Occipital lobe (tissue), 2 donors: Measurements from ENCODE around the gene METTL26. TPM values are rescaled to one million over a fixed set of nuclear protein-coding genes. Genes with fewer than 3 reads are reported as not detected.

Experiments used
- DNase-seq: peaks from one replicate; lab custom pipeline; 2025; lab: John Stamatoyannopoulos, UW
- total RNA-seq: library from RNA; depleted of rRNA; stranded (reverse); fragments of >200 nt; gene quantifications from one replicate; pipeline ENCODE4 v1.2.3, GENCODE V29; 2014

METTL26 gene
- total RNA-seq, 1 donor from 2014 or later = 25.3 TPM

DNA sequence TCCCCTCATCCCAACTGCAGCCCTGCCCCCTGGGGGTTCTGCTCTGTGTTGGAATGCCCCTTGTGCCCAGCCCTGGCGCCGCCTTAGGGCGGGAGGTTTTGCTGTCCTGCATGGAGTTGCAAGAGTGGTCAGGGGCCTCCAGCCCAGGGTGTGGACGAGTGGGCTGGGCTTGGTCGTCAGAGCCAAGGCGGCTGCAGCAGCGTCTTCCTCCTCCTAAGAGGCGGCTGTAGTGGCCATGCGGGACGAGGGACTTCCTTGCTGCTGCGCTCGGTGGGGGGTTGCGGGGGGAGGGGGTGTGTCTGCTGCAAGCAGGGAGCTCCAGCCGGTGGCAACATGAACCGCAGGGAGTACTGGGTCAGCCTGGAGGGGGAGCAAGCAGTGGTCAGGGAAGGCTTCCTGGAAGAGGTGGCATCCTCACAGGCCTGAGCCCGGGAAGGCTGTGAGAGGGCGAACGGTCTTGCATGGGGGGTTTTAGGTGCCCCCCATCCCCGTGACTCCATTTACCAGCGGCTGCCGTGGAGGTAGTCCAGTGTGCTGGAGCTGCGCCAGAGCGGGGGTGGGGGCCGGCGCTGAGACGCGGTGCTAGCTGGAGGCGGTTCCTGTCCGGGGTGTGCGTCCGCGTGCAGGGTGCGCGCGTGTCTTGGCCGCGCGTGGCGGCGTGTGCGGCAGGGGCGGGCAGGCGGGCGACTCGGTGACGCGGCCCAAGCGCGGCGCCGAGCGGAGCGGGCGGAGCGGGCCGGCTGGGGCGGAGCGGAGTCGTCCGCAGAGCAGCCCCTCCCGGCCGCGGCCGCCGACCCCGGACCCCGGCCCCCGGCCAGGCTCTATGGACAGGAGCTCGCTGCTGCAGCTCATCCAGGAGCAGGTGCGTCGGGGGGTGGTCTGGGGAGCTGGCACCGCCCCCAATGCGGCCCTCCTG, 39.1 kb upstream of the METTL26 start, which contains the start of gene RHBDL1:
Gene RHBDL1 (plus strand): TSS at position 704 of the 916 bp plus-strand sequence. CDS start 120 bp downstream, at position 824.
- DNase-seq = peak; percentile 50

DNA sequence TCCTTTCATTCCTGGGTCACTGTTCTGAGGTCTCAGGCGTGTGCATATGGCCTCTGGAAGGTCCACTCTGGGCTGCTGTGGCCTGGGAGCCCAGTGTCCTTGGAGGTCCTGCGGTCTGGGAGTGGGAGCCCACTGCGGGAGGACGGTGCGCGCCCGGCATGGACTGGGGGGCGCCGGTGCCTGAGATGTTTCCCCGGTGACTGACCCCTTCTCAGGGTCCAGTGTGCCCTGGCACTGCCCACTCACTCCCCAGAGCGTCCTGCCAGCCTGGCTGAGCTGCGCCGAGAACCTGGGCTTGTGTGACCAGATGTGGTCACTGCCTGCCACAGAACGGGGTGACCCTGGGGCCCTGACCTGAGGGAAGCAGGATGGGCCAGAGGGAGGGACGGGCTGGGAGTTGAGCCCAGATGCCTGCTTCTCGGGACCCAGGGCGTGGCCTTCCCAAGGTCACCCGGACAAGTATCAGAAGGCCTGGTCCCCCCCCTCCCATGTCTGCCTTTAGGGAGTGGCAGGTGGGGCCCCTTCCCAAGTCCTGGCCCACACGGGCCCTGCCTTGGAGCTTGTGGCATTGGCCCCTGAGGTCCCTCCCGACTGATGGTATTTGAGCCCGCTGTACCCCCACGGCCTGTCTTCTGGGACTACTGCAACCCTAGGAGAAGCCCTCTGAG, 38.2 kb upstream of the METTL26 start:
- DNase-seq = no peak

DNA sequence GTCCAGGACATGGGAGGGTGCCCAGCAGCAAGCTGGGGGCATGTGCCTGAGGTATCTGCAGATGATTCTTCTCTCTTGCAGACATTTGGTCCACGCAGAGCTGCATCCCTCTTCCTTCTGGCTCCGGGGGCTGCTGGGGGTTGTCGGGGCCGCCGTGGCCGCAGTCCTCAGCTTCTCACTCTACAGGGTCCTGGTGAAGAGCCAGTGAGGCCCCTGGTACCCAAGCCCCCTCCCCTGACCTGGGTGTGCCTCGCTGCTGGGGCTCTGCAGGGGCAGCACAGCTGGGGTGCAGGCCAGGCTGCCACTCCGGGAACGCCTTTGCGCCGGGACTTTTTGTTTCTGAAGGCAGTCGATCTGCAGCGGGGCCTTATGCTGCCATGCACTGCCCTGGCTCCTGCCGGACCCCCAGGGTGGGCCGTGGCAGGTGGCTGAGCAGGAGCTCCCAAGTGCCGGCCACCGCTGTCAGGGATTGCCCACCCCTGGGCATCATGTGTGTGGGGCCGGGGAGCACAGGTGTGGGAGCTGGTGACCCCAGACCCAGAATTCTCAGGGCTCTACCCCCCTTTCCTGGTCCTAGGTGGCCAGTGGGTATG, 37.4 kb upstream of the METTL26 start:
- no peak for DNase-seq

DNA sequence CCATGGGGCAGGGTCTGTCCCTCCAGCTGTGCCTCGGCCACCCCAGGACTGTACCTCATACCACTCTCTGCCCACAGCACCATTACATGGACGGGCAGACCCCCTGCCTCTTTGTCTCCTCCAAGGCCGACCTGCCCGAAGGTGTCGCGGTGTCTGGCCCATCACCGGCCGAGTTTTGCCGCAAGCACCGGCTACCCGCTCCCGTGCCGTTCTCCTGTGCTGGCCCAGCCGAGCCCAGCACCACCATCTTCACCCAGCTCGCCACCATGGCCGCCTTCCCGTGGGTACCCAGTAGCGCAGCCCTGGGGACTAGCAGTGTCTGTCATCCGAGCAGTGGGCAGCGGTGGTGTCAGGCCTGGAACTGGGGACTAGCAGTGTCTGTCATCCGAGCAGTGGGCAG, 36.7 kb upstream of the METTL26 start:
- DNase-seq = no peak

DNA sequence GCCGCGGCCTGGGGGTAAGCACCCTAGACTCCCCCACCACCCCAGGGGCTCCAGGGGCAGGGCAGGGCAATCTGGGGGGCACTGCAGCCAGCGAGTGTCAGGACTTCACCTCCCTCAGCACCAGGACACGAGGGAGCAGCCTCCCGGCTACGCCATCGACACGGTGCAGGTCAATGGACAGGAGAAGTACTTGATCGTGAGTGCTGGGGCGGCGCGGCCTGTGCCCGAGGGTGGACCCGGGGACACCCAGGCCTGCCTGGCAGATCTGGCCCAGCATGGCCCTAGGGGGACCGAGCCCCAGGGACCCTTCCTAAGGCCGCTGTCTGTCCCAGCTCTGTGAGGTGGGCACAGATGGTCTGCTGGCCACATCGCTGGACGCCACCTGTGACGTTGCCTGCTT, 36.3 kb upstream of the METTL26 start:
- DNase-seq = no peak

DNA sequence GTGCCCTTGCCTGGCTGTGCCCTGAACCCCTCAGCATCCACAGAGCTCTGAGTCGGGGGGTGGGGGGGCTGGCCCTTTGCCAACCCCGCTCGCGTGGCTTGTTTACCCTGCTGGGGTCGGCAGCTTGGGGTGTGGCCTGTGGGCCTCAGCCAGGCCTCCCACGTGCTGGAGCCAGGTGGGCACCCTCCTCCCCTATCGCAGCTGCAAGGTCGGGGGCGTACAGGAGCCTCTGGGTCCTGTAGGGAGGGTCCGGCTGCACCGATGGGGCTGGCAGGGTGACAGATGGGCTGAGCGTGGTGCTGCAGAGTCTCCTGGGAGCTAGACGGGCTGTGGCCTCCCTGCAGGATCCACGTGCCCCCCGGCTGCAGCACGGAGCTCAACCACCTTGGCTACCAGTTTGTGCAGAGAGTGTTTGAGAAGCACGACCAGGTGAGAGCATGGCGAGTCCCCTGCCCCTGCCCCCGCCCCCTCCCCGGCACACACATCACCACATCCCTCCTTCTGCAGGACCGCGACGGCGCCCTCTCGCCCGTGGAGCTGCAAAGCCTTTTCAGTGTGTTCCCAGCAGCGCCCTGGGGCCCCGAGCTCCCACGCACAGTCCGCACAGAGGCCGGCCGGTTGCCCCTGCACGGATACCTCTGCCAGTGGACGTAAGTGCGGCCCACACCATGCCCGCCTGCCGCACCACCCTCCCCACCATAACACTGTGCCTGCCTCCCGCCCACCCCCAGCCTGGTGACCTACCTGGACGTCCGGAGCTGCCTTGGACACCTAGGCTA, 35.4 kb upstream of the METTL26 start:
- DNase-seq = no peak

DNA sequence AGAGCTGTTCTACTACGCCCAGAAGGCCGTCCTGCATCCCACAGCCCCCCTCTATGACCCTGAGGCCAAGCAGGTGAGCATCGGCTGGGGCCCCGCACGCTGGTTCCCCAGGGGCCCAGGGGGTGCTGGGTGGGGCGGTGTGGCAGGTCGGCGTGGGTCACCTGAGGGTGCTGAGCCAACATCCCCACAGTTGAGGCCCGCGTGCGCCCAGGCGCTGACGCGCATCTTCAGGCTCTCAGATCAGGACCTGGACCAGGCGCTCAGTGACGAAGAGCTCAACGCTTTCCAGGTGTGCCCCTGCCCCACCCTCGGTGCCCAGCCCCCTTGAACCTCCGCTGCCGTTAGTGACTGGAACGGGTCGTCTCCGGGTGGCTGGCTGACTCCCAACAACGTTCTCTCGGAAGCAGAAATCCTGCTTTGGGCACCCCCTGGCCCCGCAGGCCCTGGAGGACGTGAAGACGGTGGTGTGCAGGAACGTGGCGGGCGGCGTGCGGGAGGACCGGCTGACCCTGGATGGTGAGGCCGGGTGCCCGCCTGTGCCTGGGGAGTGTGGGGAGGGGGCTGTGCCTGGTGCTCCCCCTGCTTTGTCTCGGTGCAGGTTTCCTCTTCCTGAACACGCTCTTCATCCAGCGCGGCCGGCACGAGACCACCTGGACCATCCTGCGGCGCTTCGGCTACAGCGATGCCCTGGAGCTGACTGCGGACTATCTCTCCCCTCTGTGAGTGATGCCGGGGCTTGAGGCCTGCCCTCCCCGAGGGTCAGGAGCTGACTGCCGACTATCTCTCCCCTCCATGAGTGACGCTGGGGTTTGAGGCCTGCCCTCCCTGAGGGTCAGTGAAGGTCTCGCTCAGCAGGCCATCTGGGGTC, 34.6 kb upstream of the METTL26 start:
- DNase-seq = no peak

DNA sequence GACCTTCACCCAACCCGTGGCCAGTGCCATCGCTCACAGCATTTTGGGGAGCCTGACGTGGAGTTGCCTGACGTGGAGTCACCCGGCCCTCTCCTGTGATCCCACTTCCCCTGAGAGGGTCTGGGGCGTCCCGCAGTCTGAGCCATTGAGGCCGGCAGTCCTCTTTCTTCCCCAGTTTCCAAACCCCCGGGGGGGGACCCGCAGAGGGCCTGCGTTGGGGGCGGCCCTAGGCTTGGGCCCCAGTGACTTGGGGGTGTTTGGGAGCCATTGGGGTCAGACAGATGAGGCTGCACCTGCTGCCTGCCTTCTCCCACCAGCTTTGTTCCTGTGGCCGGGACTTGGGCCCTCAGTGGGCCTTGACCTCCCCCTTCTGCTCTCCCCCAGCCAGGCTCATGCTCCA, 33.6 kb upstream of the METTL26 start:
- no peak for DNase-seq

DNA sequence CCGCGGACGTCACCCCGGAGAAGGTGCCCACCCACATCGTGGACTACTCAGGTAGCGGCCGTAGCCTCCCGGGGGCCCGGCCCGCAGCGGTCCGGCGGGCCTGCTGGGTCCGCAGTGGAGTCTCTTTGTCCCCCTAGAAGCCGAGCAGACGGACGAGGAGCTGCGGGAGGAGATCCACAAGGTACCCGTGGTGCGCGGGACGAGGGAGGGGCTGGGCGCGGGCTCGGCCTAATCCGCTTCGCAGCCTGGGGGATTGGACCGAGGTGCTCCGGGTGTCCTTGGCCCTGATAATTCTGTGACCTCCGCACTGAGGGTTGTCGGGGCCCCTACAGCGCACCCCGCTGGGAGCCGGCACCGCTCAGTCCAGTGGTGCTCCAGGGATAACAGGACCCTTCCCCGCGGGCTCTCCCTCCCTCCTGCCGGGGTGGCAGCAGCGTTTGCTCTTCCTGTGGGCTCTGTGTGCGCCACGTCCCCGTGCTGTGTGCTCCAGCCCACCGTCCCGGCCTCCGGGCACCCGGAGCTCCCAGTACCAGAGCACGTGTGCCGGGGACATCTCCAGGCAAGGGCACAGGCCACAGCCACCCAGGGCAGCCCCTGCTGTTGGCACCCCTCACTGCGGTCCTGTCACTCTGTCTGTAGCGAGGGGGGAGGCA, 32.5 kb upstream of the METTL26 start:
- DNase-seq = no peak

DNA sequence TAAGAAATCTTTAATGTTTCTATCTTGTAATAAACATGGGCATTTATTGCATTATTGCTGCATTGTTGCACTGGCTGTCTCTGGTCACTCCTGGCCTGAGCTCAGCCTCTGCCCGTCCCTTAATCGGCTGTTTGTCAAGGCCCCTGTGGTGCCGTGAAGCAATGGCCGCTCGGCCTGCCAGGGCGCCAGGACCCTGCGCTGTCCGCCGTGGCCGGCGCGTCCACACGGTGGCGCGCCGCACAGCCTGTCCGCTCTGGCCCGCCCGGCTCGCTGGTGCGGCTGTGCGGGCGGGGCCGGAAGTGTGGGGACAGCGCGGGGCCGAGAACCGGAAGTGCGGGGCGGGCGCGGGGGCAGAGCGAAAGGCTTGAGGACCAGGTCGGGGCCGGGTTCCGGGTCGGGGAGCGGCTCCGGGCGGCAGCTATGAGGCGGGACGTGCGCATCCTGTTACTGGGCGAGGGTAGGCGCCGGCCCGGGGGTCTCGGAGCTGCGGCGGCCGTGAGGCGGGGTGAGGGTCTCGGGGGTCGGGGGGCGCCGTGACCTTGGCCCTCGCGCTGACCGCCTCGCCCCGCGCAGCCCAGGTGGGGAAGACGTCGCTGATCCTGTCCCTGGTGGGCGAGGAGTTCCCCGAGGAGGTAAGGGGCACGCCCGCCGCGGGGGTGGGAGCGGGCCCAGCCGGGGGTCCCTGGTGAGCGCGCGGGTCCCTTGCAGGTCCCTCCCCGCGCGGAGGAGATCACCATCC, 31.8 kb upstream of the METTL26 start, which contains the start of gene RHOT2:
Gene RHOT2 (plus strand): TSS at position 353 of the 739 bp plus-strand sequence. CDS start 68 bp downstream, at position 421.
- DNase-seq = peak; percentile 82

DNA sequence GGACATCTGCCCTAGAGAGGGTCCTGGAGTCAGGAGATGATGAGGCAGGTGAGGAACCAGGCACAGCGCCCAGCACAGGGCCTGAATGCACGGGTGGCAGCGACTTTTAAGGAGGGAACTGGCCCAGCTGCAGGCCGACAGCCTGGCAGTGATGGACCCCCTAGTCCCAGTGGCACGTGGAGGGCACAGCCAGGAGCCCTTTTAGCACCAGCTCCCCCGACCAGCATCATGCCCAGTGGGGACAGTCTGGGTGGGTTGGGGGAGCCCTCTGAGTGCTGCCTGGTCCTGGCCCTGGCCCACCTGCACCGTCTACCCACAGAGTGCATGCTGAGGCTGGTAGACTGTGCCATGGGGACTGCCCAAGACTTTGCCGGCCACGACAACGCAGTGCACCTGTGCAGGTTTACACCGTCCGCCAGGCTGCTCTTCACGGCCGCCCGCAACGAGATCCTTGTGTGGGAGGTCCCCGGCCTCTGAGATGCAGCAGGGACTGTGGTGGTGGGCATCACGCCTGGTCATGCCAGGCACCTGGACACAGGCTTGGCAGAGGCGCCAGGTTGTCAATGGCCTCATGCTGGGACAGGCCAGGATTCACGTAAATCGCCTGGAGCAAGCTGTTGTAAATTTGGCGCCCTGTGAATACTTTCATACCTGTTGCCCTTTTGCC, 31.1 kb upstream of the METTL26 start:
- DNase-seq = no peak

DNA sequence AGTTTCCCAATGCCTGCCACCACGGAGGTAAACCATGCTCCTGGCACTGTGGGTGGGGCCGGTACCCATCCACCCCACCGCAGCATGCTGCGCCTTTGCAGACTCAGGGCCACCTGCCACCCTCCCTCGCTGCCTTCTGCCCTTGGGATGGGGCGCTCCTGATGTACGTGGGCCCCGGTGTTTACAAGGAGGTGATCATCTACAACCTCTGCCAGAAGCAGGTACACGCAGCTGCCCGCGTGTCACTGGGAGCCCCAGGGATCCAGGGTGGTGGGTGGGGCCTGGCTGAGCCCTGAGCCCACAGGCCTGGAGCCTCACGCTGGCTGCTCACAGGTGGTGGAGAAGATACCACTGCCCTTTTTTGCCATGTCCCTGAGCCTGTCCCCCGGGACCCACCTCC, 30.5 kb upstream of the METTL26 start:
- DNase-seq = no peak

DNA sequence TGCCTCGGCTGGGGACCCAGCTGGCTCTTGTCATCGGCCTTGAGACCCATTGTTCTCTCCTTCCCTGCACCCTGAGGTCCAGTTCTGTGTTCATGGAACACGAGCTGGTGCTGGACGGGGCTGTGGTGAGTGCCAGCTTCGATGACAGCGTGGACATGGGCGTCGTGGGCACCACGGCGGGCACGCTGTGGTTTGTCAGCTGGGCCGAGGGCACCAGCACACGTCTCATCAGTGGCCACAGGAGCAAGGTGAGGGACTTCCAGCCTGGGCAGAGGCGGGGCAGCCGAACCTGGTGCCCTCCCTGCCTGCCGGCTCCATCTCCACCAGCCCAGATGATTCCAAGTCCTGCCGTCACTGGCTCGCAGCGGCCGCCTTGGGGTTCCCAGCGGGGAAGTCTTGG, 26.5 kb upstream of the METTL26 start:
- no peak for DNase-seq

DNA sequence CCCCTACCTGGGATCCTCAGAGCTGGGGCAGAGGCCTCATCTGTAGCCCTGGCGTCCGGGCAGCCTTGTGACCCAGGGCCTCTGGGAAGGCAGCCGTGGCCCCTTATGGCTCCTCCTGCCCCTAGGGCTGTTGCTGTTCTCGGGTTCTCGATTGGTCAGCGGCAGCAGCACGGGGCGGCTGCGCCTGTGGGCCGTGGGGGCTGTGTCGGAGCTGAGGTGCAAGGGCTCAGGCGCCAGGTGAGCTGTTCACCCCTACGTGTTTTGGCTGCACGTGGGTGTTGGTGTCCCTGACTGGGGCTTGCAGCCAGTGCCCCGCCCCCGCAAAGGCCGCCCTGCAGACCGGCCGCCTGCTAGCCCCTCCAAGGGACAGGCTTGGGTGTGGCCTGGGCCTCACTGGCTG, 26.0 kb upstream of the METTL26 start:
- no peak for DNase-seq

DNA sequence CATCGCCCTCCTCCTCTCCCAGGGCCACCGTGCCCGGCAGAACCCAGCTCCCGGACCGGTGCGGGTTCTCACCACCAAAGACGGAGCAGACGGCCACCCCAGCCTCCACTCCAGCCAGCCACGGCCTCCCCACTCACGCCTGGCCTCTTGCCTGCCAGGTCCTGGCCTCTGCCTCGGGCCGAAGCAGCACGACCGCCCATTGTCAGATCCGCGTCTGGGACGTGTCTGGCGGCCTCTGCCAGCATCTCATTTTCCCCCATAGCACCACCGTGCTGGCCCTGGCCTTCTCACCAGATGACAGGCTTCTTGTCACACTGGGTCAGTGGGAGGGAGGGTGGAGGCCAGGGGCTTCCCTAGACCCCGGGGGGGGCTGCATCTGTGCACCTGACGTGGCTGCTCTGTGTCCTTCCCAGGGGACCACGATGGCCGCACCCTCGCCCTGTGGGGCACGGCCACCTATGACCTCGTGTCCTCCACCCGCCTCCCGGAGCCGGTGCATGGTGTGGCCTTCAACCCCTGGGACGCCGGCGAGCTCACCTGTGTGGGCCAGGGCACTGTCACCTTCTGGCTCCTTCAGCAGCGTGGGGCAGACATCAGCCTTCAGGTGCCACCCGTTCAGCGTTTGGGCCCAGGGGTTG, 25.2 kb upstream of the METTL26 start:
- DNase-seq = no peak

DNA sequence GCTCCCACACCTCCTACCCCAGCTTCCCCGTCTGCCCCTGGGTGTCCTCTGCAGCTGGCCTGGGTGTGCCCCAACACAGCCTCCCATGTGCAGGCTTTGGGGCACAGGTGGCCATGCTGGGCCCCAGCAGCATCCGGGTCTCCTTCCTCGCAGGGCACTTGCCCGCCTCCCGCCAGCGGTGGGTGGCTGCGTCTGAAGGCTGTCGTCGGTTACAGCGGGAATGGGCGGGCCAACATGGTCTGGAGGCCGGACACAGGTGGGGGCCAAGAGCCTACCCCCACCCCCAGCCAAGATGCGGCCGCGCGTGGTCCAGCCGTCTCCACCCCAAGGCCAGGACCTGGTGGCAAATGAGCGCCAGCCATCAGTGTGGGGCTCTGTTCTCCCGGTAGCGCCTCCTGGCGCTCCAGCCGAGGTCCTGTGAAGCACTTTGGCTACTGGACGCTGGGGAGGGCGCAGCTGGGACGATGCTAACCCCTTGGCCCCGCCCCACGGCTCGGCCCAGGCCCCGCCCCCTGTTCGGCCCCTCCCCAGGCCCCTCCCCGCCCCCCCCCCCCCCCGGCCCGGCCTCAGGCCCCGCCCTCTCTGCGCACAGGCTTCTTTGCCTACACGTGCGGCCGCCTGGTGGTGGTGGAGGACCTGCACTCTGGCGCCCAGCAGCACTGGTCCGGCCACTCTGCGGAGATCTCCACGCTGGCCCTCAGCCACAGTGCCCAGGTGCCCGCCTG, 24.5 kb upstream of the METTL26 start:
- DNase-seq = peak; percentile 75

DNA sequence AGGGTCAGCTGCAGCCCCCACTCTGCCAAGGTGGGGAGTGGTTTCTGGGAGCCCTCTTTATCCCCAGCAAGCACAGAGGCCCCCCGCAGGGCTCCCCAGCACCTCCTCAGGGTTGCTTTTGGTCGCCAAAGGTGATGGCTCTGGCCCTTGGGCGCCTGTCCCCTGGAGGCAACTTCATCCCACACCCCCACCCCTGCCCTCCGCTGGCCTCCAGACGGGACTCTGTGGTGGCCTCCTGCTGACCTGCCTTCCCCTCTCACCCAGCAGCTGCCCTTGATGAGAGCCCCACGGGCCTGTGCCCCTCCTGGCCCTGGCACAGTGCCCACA, 24.0 kb upstream of the METTL26 start:
- DNase-seq = no peak

DNA sequence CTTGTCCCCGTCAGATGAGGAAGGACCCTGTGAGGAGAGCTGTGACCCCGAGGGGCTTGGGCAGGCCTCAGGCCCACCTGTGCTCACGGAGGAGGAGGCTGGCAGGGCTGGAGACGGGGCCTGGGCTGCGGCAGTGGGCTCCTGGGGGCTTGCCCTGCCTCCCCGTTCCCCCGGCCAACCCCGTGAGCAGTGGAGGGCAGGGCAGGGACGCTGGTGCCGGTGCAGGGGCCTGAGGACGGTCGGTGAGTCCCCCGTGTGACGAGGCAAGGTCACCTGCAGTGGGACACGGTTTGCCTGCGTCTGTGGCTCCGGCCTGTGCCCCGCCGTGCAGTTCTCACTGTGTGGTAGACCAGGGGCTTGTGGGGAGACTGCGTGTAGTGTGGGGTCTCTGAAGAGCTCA, 23.5 kb upstream of the METTL26 start:
- no peak for DNase-seq
